AG09309 (cell line): ENCODE data around the gene ZNF735.
"Not testable (repeated sequence)": the region's sequence is repeated elsewhere in the genome, so short reads cannot be mapped to it uniquely, and the experiment has no call there.

Experiments used
- DNase-seq: peaks from one replicate; pipeline ENCODE4 v3.0.0-alpha.2; 2010; ENCODE audit warnings: low read depth
- H3K4me3 ChIP-seq: 2 replicates; pipeline ENCODE4 v1.5.1; 2011; ENCODE audit warnings: mild to moderate bottlenecking, low read depth, low read length, moderate library complexity; ENCODE audit not compliant: control insufficient read depth
- CTCF ChIP-seq: IDR thresholded peaks from 2 replicates; pipeline ENCODE4 v1.5.1; 2011; ENCODE audit warnings: mild to moderate bottlenecking, low read depth, low read length, inconsistent platforms; ENCODE audit not compliant: insufficient read depth, control insufficient read depth; ENCODE audit errors: missing control alignments

Gene ZNF735

GRCh38 chr7:64206903-64207302, at the start of gene ZNF735:
Gene ZNF735 (plus strand): TSS chr7:64207203. CDS start chr7:64207203, 0 bp downstream.
- no peak within 1 kb of the TSS for H3K4me3 ChIP-seq
- TF ChIP-seq CTCF = no peak
- DNase-seq = no peak

GRCh38 chr7:64170974-64171373, 36.0 kb upstream of the ZNF735 start:
- DNase-seq, H3K4me3 ChIP-seq: not testable (repeated sequence)

- TF ChIP-seq CTCF = no peak
- no peak overlapping the region for H3K4me3 ChIP-seq
Observed at GRCh38 chr7:64174328-64174727, 32.7 kb upstream of the ZNF735 start.

GRCh38 chr7:64174941-64175340, 32.1 kb upstream of the ZNF735 start:
- DNase-seq = no peak
- TF ChIP-seq CTCF = no peak
- H3K4me3 ChIP-seq = no peak overlapping the region

More at GRCh38 chr7:64174328-64174727, 32.7 kb upstream of the ZNF735 start:
- DNase-seq = no peak

- DNase-seq = no peak
- TF ChIP-seq CTCF = peak; percentile 13
- no peak overlapping the region for H3K4me3 ChIP-seq
Observed at GRCh38 chr7:64180989-64181388, 26.0 kb upstream of the ZNF735 start.

GRCh38 chr7:64181586-64181985, 25.4 kb upstream of the ZNF735 start:
- no peak overlapping the region for H3K4me3 ChIP-seq
- TF ChIP-seq CTCF = no peak
- DNase-seq = no peak

- no peak for DNase-seq
- TF ChIP-seq CTCF = no peak
- no peak overlapping the region for H3K4me3 ChIP-seq
Observed at GRCh38 chr7:64182036-64182790, 24.8 kb upstream of the ZNF735 start.
